HG02588 (cell line): ENCODE results near the gene SPTBN1.

Experiments
- ATAC-seq: cut with Tn5 transposase; IDR thresholded peaks from one replicate; pipeline ENCODE4 v1.9.1; 2021; ENCODE audit warnings: mild to moderate bottlenecking, moderate library complexity; ENCODE audit not compliant: unreplicated experiment

Gene SPTBN1

DNA sequence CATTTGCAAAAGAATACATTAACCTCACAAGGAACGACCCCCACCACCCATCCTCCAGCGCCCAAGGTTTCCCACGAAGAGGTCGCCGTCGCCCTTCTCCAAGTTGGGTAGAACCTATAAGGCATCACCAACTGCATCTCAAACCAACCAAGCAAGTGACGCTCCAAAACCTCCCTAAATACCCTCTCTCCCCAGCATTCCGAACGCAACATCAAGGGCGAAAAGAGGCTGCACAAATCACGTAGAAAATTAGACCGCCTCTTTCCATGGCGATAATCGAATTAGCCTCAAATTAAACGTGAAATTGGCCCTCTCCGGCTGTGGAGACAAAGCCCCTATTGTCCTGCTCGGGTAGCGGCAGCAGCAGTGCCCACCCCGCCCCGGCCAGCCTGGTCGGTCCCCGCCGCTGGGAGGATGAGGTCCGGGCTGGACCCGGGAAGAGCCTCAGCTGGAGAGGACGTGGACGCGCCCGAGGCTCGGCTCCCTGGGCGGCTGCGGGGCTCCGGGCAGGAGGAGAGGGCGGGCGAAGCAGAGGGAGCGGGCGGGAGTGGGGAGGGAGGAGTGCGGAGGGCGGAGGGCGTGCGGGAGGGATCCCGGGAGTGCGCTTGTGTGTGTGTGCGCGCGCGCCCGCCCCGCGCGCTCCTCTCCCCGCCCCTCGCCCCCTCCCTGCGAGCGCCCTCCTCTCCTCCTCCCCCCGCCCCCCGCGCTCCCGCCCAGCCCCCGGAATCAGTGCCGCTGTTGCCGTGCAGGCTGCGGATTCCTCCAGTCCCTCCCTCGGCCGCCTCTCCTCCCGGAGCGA is at the start of gene SPTBN1:
SPTBN1 (plus strand) TSS at position 765 of the 799 bp plus-strand sequence. CDS start 70,092 bp downstream, outside the sequence.
- ATAC-seq, result no peak

DNA sequence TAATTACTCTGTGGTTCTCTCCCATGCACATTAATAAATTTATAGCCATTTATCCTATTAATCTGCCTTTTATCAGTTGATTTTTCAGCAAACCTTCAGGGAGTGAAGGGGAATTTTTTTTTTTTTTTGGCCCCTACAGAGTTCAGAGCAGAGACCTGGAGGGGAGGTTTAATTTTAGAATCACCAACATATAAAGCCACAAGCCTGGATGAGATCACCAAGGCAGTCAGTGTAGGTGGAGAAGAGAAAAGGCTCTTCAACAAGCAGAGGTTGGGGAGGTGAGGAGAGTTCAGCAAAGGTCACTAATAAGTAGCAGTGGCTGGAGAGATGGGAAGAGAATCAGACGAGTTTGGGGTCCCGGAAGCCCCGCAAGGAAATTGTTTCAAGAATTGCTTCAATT is 48.4 kb upstream of the SPTBN1 start:
- no peak for ATAC-seq

DNA sequence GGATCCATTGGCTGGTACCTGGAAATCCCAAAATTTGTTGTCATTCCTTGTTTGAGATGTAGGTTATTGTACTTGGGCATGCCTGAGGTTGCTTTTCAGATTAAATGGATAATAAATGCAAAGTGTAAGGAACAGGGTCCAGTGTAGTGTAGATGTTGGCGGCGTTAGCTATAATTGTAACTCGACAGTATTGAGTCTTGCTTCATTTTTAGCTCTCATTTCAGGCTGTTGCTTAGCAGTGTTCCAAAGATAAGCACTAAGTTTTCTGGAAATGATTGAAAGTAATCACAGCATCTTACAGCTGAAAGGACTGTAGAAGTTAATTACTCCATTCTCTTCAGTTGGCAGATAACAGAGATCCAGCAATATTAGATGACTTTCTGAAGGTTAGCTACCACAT is 47.8 kb upstream of the SPTBN1 start:
- ATAC-seq, result no peak

DNA sequence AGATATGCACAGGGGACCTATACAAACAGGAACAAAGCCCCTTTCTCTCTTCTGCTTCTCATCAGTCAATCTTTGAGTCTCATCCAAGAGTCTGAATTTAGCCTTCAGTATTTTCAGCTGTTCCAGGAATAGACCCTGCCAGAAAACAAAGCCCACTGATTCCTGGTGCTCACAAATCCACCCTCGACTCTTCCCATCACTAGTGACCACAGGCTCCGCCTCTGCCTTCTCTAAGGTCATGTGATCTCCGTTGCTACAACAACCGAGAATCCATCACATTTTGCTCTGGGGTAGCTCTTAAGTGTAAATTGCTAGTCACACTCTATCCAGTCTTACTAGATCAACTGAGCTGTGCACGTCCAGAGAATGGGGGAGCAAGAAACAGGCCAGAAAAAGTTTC is 46.4 kb upstream of the SPTBN1 start:
- ATAC-seq, result no peak

DNA sequence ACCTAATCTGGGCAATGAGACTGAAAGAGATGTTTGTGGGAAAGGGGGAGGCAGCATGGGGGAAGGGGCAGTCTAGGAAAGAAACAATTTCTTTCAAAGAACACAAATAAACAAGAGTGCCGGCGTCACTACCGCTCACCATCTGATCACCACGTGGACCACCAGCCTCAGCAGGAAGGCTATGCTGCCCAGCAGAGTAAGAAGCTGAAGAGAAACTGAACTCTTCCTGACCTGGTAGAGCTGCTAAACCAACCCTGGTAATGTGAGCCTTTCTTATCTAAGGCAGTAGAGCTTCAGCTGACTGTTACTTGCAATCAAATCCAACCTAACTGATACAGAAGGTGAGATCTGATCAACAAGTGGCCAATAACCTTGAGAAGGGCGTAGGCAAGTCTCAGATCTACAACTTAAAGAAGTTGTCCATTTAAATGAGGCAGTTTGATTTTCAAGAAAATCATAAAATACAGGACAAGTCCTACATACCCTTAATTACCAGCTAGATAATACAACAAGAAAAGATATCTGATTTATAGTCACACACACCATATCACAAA is 44.2 kb upstream of the SPTBN1 start:
- no peak for ATAC-seq

DNA sequence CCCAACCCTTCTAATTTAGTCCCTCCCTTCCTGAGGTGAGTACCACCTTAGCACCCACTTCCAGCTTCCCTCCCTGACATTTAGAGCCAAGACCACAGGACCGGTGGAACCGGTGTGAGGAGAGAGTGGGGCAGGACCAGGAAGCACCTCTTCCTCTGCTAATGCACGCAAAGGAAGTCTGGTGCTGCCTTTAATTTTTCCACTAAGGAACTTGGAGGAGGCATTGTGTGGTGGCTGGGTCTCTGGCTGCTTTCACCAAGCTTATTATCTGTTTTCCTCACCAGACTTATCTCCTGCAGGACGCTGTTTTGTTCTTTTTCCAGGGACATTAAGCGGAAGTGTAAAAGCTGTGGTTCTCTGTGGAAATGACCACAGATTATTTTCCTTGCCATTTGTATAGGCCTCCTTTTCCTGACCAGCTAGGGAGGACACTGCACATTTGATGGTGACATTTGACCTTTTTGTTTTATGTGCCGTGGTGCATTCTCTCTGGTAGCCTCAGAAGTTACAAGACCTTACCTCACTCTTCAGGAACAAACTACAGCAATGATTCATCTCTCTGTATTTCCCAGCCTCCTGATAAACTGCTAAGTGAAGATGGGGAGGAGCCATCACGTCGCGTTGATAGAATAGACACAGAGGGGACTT is 39.8 kb upstream of the SPTBN1 start:
- no peak for ATAC-seq

DNA sequence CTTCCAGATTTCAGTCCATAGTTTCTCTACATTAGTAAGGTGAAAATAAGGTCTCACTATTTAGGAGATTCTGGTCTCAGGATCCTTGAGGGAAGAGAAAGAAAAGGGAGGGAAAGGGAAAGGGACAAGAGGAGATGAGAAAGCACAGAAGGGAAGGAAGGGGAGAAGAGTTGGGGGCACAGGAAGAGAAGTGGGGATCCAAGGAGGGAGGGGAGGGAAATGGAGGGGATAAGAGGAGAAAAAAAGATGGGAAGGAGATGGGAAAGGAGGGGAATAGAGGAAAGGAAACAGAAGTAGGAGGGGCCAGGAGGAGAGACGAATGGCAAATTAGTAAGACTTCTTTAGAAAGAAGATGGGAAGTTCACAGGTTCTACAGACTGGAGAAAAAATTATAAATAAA is 39.2 kb upstream of the SPTBN1 start:
- no peak for ATAC-seq

DNA sequence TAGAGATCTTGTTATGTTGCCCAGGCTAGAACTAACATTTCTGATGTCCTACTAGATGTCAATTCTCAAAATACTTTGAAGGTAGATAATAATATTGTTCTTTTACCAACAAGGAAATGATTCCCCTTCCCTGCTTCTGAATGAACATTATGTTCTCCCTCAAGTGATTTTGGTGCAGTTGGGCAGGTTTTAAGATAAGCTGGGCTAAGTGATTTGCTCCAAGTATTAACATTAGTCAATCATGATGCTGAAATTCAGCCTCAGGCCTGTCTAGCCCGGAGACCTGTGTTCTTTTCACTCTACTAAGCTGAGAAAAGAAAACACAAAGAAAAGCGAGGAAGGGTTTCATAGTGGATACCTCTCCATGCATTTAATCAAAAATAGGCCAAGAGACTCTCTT is 38.5 kb upstream of the SPTBN1 start:
- no peak for ATAC-seq

DNA sequence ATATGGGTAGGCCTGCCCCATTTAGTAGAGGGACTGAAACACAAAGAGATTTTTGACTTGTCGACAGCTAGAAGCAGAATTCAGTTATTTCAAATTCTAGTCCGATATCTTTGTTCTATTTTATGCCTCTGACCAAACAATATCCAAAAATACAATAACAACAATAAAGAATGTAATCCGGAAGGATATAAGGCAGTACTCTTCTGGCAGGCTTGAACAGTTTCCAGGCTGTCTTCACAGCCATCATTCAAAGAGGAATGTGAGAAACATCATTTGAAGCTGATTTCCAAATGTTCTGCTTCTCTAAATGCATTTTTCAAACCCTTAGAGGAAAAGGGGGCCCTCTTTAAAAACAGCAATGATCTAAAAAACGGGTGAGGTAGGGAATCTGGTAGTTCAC is 36.7 kb upstream of the SPTBN1 start:
- ATAC-seq, result no peak

DNA sequence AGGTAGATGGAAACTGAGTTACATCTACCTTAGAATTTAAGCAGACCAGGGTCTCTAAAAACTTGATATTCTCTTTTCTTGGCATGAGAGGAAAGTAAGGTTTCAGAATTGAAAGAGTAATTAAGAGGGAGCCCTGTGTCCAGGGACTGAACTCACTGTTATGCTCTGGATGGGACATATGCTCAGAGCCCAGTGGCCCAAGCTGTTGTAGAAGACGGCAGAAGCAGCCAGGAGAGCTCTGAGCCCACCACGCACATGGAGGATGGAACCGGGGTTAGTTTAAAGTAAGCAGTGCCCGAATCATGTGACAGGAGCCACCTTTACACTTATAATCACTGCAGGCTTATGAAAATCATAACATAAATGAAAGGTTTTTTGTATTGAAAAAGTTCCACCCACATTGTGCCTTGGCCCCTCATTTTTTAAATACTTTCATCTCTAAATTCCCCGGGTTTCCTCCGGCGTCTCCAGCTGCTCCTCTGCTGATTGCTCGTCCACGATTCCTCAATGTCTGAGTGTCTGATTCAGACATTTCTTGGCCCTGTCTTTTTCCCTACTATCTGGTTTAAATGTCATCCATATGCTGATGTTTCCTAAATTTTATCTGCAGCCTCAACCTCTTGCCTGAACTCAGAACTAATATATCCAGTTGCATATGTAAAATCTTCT is 36.1 kb upstream of the SPTBN1 start:
- ATAC-seq, result no peak

DNA sequence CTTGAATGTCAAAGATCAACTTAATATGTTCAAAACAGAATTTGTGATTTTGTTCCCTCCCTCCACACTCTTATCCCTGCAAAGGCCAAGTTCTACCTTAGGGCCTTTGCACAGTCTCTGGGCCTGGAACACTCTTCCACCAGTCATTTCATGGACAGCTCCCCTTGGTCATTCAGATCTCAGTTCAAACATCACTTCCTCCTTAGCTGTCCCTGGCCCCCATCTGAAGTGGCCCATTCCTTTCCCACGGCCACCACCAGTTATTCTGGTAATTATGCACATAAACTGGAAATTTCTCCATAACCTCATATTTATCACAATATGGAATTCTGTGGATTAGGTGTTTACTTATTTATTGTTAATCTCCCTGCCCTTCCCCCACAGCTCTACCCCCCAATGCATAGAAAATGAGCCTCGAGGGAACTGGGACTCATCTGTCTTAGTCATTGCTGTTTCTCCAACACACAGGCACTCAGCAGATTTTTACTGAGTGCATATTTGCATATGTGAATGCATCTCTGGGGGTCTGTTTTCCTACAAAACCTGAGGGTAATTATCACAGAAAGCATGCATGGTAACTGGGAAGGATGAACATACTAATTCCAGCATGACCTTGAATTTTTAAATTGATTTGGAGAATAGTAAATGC is 35.5 kb upstream of the SPTBN1 start:
- ATAC-seq, result no peak

DNA sequence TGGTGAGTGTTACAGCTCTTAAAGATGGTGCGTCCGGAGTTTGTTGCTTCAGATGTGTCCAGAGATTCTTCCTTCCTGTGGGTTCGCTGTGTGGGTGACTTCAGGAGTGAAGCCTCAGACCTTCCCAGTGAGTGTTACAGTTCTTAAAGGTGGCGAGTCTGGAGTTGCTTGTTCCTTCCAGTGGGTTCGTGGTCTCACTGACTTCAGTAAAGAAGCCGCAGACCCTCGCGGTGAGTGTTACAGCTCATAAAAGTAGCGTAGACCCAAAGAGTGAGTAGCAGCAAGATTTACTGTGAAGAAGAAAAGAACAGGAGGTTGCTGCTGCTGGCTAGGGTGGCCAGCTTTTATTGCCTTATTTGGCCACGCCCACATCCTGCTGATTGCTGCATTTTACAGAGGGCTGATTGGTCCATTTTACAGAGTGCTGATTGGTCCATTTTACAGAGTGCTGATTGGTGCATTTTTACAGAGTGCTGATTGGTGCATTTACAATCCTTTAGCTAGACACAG is 34.0 kb upstream of the SPTBN1 start:
- ATAC-seq, result no peak

DNA sequence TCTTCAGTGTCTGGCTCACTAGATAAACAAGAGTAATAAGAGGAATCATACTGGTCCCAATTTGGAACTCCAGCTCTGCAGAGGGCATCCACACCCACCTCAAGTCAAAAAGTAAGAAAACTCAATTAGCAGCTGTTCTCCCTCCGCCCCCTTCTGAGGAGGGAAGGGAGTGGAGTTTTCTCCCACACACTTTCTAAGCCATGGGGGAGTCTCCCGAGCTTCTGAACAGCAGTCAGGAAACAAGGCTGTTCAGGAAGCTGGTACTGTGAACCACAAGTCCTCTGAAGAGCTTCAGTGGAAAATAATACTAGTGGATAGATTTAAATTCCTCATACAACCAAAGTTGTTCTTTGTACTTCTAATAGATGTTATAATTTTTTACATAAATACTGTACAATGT is 32.9 kb upstream of the SPTBN1 start:
- ATAC-seq, result no peak

DNA sequence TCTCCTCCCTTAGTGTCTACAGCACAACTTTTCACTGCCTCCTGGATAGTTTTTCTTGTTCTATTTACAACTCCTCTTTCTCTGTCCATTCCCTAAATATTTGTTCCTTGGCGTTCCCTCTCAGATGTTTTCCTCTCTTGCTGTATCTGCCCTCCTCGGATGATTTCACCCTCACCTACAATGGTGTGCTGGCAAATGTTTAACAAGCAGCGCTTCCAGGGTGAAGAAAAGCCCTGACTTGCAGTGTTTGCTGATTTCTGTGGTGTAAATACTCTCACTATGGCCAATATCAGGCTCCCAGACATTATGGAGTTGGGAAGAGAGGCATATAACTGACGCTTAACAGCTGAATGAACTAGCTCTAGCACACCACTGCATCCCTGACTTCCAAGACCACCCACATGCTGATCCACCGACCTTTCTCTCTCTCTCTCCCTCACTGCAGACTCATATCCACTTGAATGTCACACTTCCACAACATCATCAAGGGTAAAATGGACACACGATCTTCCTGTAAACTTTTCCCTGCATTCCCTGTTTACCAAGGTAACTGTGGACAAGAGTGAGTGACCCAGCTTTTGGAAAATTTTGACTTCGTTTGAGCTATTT is 31.5 kb upstream of the SPTBN1 start:
- no peak for ATAC-seq

DNA sequence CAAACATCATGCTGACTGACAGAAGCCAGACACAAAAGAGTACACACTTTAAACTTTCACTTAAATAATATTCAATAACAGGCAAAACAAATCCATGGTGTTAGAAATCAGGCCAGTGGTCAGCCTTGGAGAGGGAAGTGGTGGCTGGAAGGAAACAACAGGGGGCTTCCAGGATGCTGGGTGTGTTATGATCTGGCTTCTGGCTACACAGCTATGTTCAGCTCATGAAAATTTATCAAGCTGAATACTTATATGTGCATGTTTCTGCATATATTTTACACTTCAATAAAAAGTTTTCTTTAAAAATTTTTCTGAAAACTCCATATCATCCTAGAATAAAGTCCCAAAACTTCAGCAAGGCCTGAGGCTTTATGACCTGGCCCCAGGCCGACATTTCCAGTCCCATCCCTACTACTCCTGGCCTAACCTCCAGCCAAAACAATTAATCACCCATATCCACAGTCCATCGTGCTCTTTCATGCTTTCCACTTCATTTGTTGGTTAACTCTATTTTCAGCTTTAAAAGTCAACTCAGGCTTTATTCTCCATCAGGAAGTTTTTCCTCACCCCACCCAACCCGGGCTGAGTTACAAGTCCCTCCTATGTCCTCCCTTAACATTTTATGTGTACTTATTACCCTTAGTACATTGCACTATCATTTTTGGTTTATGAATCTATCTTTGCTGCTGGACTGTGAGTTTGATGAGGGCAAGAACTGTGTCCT is 27.9 kb upstream of the SPTBN1 start:
- ATAC-seq, result no peak

DNA sequence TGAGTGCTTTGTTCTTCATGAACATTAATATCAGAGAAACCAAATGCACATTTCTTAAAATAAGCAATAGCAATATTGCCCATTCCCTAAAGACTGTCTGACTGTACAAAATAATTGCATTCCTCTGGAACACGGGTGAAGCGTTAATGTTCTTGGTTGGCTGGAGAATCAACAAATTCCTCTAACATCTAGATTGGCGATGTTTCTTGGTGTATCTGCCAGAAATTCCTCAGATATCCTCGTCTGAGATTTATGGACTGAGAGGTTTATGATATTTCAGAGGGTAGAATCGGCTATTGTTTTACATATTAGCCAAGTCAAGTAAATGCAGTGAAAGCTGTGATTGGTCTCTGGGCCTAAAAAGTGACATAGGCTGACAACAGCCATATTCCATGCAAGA is 27.1 kb upstream of the SPTBN1 start:
- no peak for ATAC-seq

DNA sequence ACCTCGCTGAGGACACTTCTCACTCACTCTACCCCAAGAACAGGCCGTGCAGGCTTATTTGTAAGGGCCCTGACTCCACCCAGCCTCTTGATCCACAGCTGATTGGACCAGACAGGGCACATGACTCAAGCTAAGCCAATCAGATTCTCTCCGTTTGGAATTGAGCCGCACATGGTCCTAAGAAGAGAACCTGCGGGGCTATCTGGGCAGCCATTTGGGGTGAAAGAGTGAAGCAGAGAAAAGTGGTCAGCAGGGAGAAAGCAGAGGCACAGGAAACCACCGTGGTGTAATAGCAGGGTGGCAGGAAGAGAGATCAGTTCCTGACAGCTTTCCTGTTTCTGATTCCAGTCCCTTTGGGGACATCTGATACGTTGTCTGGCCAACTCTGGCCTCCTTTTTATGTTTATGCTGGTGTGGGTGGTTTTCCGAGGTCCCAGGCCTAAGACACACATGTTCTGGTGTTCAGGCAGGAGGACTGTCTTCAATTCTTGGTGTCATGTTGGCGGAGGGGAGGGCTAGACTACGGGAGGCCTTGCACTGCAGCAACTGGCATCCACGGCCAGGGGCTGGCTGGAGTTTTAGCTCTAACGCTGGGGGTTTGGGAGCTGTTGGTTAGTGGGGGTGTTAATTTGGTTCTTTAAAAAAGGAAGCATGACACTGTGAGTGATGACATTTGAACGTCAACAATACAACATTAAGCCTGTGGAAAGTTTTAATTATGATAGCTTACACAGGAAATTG is 26.1 kb upstream of the SPTBN1 start:
- ATAC-seq, result no peak

DNA sequence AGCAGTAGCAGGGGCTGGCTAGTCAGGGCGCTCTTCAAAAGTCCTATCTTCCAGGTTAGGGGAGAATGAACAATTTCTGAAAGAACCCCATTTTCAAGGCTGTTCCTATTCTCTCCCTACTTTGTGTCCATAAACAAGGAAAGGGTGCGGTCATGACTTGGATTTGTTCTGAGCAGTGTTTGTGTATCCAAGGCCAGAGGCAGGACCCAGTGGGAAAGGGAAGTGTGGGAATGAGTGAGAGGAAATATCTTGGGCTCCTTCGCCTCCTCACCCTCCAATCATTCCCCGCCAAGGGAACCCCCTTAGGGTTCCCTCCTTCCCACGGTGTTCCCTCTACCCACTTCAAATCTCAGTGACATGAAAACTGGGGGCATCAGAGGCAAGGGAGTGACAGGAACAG is 25.5 kb upstream of the SPTBN1 start:
- ATAC-seq, result no peak
